Measurements from ENCODE around the gene CHRDL2. TPM values are rescaled to one million over a fixed set of nuclear protein-coding genes. Genes with fewer than 3 reads are reported as not detected.

CHRDL2 gene
- total RNA-seq, 2 experiments from 2014 or later = not detected

GRCh38 chr11:74678591-74679512, 52.4 kb downstream of the CHRDL2 start:
- ATAC-seq = no peak
- DNase-seq = no peak
- Mint-ChIP-seq H3K36me3 (ENCODE audit: low read depth) (no peaks in the 10 kb centered on the region), H3K4me1 (ENCODE audit: low read depth) (no peaks in the 10 kb centered on the region), H3K4me3 (no peak overlapping the region), H3K27me3 (peaks cover 10% of the 10 kb centered on the region), H3K27ac (no peak overlapping the region), H3K9me3 (no peaks in the 10 kb centered on the region)
- no peak for TF ChIP-seq CTCF (IDR thresholded peaks at IDR 0.05)
- CTCF ChIA-PET = no interaction called here
- POLR2A ChIA-PET = no interaction called here
- intact Hi-C loops (cut with micrococcal nuclease) = no loop called here

- no peaks in the 10 kb centered on the region for H3K9me3 Mint-ChIP-seq
- intact Hi-C loops (cut with micrococcal nuclease) = no loop called here
- POLR2A ChIA-PET = no interaction called here
Observed at GRCh38 chr11:74678041-74678440, 53.2 kb downstream of the CHRDL2 start.

GRCh38 chr11:74677131-74677530, 54.1 kb downstream of the CHRDL2 start:
- H3K4me1 Mint-ChIP-seq (ENCODE audit: low read depth) = no peaks in the 10 kb centered on the region
- no peaks in the 10 kb centered on the region for H3K9me3 Mint-ChIP-seq
- ChIA-PET POLR2A (no interaction called here), CTCF (interaction anchor here (1.0 to 5.8 kb wide), 3 partner anchors 25 to 63 kb away, joined by 3 to 19 read pairs (median 6); no protein-coding TSS in a partner anchor)
- no peaks in the 10 kb centered on the region for H3K36me3 Mint-ChIP-seq (ENCODE audit: low read depth)
- no peak for TF ChIP-seq CTCF (IDR thresholded peaks at IDR 0.05)
- H3K4me3 Mint-ChIP-seq = no peak overlapping the region
- DNase-seq = no peak
- no peak overlapping the region for H3K27ac Mint-ChIP-seq
- intact Hi-C loops (cut with micrococcal nuclease) = no loop called here
- ATAC-seq = no peak
- peaks cover 6% of the 10 kb centered on the region for H3K27me3 Mint-ChIP-seq

More at GRCh38 chr11:74678041-74678440, 53.2 kb downstream of the CHRDL2 start:
- ATAC-seq (no peak), DNase-seq (no peak)
- H3K36me3 Mint-ChIP-seq (ENCODE audit: low read depth) = no peaks in the 10 kb centered on the region
- H3K27me3 Mint-ChIP-seq = peaks cover 9% of the 10 kb centered on the region
- no peak overlapping the region for H3K4me3 Mint-ChIP-seq
- no peak for TF ChIP-seq CTCF (IDR thresholded peaks at IDR 0.05)
- H3K4me1 Mint-ChIP-seq (ENCODE audit: low read depth) = no peaks in the 10 kb centered on the region
- CTCF ChIA-PET = interaction anchor here (1.0 to 5.8 kb wide), 3 partner anchors 24 to 62 kb away, joined by 3 to 19 read pairs (median 6); no protein-coding TSS in a partner anchor
- no peak overlapping the region for H3K27ac Mint-ChIP-seq

- Mint-ChIP-seq H3K27me3 (peaks cover 6% of the 10 kb centered on the region), H3K27ac (no peak overlapping the region), H3K4me3 (no peak overlapping the region), H3K4me1 (ENCODE audit: low read depth) (no peaks in the 10 kb centered on the region), H3K36me3 (ENCODE audit: low read depth) (no peaks in the 10 kb centered on the region), H3K9me3 (no peaks in the 10 kb centered on the region)
- ChIA-PET CTCF (interaction anchor here (1.8 to 5.8 kb wide), 2 partner anchors 25 to 49 kb away, joined by 6 to 19 read pairs; no protein-coding TSS in a partner anchor), POLR2A (no interaction called here)
- DNase-seq = no peak
- no peak for TF ChIP-seq CTCF (IDR thresholded peaks at IDR 0.05)
- intact Hi-C loops (cut with micrococcal nuclease) = no loop called here
- no peak for ATAC-seq
Observed at GRCh38 chr11:74676596-74676995, 54.6 kb downstream of the CHRDL2 start.

GRCh38 chr11:74675761-74676160, 55.5 kb downstream of the CHRDL2 start:
- ATAC-seq (no peak), DNase-seq (no peak)
- CTCF ChIA-PET = interaction anchor here (5.8 kb wide), 1 partner anchor 26 kb away, joined by 19 read pairs; no protein-coding TSS in a partner anchor
- no peak for TF ChIP-seq CTCF (IDR thresholded peaks at IDR 0.05)
- H3K4me1 Mint-ChIP-seq (ENCODE audit: low read depth) = no peaks in the 10 kb centered on the region
- intact Hi-C loops (cut with micrococcal nuclease) = no loop called here
- no peak overlapping the region for H3K4me3 Mint-ChIP-seq
- no peaks in the 10 kb centered on the region for H3K36me3 Mint-ChIP-seq (ENCODE audit: low read depth)
- no peaks in the 10 kb centered on the region for H3K9me3 Mint-ChIP-seq
- no peak overlapping the region for H3K27ac Mint-ChIP-seq
- POLR2A ChIA-PET = no interaction called here
- peaks cover 6% of the 10 kb centered on the region for H3K27me3 Mint-ChIP-seq

All from activated CD8-positive, alpha-beta T cell treated with anti-CD3 and anti-CD28 coated beads for 36 hours (primary cell).